H1 (cell line): ENCODE results near the gene CLRN2. TPM values are rescaled to one million over a fixed set of nuclear protein-coding genes. Genes with fewer than 3 reads are reported as not detected.

Experiments
- ASH2L ChIP-seq: fragments of 200-600, 300-600 bp; sonication (generic); IDR thresholded peaks from one replicate; pipeline ENCODE4 v1.7.1; 2017; ENCODE audit warnings: low read length
- BACH1 ChIP-seq: IDR thresholded peaks from 2 replicates; pipeline ENCODE4 v1.6.1; 2012; ENCODE audit warnings: low read length, improper control_type of control experiment
- CEBPB ChIP-seq: IDR thresholded peaks from 2 replicates; pipeline ENCODE4 v1.6.1; 2012; ENCODE audit warnings: low read depth, low read length
- GTF2F1 ChIP-seq: IDR thresholded peaks from 2 replicates; pipeline ENCODE4 v1.6.1; 2012; ENCODE audit warnings: low read depth, low read length, improper control_type of control experiment, borderline replicate concordance
- JUN ChIP-seq: IDR thresholded peaks from 2 replicates; pipeline ENCODE4 v1.6.1; 2011; ENCODE audit warnings: low read depth, mild to moderate bottlenecking, improper control_type of control experiment, low read length
- KDM1A ChIP-seq: fragments of 200-600, 300-600 bp; sonication (generic); IDR thresholded peaks from 2 replicates; pipeline ENCODE4 v1.7.1; 2016; ENCODE audit warnings: mild to moderate bottlenecking, low read length, borderline replicate concordance
- PHF8 ChIP-seq: fragments of 200-600 bp; sonication (generic); conservative IDR thresholded peaks from 2 replicates; pipeline ENCODE4 v1.7.1; 2012; ENCODE audit warnings: low read depth, mild to moderate bottlenecking, inconsistent platforms, low read length, moderate library complexity
- POLR2AphosphoS5 ChIP-seq: IDR thresholded peaks from 2 replicates; pipeline ENCODE4 v1.6.1; 2011; ENCODE audit warnings: low read depth, low read length
- RFX5 ChIP-seq: IDR thresholded peaks from 2 replicates; pipeline ENCODE4 v1.6.1; 2011; ENCODE audit warnings: low read depth, low read length, improper control_type of control experiment, borderline replicate concordance
- SIRT6 ChIP-seq: IDR thresholded peaks from one replicate; pipeline ENCODE4 v1.7.1; 2012; ENCODE audit warnings: low read length, inconsistent platforms
- SIX5 ChIP-seq: IDR thresholded peaks from 2 replicates; pipeline ENCODE4 v1.6.1; 2011; ENCODE audit warnings: mild to moderate bottlenecking, low read depth, low read length
- TBP ChIP-seq: IDR thresholded peaks from 2 replicates; pipeline ENCODE4 v1.6.1; 2011; ENCODE audit warnings: low read depth, low read length, improper control_type of control experiment
- YY1 ChIP-seq: IDR thresholded peaks from 2 replicates; pipeline ENCODE4 v1.6.1; 2011; ENCODE audit warnings: low read depth, mild to moderate bottlenecking, low read length
- polyA plus RNA-seq, 7 experiments: library from polyadenylated mRNA; depleted of rRNA in 3 of 7; stranded (reverse) in 5 of 7; unstranded in 2 of 7; fragments of >200 nt in 5 of 7; fragments of 200-250 nt in 2 of 7; gene quantifications; 1 replicate in 5 of 7; 2 replicates in 1 of 7; 4 replicates in 1 of 7; pipeline versions ENCODE4 v1.2.1 to v1.2.3, GENCODE V29; 2011 to 2013; ENCODE audit warnings: missing spikeins in 2 of 7, mixed read lengths in 2 of 7
- total RNA-seq: library from RNA; stranded (reverse); fragmentation: NEBNext Ultra II Directional; extraction: Animal tissue kit (Norgen Biotek cat#: 25700); gene quantifications from 2 replicates; pipeline ENCODE4 v1.2.1, GENCODE V29; 2021
- TF ChIP-seq, protein P1 (sequence below): fragments of 300-600 bp; sonication (generic); IDR thresholded peaks from 2 replicates; pipeline ENCODE4 v1.7.1; 2012; ENCODE audit warnings: low read length, moderate library complexity, mild to moderate bottlenecking, inconsistent platforms; ENCODE audit not compliant: insufficient replicate concordance

Gene CLRN2
- total and polyA plus RNA-seq, 2 of the 8 experiments (the other 6 are each of a cell fraction or from before 2014, with no cell fraction given) = not detected

DNA sequence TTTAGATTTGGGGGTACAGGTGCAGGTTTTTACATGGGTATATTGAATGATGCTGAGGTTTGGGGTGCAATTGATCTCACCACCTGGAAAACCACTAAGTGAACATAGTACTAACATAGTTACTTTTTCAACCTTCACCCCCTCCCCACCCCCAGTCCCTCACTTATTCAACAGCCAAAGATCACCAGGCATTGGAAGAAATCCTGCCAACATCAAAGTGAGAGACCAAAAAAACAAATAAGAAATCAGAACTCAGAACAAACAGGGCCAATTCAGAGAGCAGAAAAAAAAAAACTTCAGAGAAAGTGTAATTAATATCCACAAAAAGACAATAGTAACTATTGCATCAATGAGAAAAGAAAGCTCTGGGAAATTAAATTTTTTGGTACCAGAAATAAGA lies 41.5 kb downstream of the CLRN2 start (continued):
- TF ChIP-seq, protein P1, sequence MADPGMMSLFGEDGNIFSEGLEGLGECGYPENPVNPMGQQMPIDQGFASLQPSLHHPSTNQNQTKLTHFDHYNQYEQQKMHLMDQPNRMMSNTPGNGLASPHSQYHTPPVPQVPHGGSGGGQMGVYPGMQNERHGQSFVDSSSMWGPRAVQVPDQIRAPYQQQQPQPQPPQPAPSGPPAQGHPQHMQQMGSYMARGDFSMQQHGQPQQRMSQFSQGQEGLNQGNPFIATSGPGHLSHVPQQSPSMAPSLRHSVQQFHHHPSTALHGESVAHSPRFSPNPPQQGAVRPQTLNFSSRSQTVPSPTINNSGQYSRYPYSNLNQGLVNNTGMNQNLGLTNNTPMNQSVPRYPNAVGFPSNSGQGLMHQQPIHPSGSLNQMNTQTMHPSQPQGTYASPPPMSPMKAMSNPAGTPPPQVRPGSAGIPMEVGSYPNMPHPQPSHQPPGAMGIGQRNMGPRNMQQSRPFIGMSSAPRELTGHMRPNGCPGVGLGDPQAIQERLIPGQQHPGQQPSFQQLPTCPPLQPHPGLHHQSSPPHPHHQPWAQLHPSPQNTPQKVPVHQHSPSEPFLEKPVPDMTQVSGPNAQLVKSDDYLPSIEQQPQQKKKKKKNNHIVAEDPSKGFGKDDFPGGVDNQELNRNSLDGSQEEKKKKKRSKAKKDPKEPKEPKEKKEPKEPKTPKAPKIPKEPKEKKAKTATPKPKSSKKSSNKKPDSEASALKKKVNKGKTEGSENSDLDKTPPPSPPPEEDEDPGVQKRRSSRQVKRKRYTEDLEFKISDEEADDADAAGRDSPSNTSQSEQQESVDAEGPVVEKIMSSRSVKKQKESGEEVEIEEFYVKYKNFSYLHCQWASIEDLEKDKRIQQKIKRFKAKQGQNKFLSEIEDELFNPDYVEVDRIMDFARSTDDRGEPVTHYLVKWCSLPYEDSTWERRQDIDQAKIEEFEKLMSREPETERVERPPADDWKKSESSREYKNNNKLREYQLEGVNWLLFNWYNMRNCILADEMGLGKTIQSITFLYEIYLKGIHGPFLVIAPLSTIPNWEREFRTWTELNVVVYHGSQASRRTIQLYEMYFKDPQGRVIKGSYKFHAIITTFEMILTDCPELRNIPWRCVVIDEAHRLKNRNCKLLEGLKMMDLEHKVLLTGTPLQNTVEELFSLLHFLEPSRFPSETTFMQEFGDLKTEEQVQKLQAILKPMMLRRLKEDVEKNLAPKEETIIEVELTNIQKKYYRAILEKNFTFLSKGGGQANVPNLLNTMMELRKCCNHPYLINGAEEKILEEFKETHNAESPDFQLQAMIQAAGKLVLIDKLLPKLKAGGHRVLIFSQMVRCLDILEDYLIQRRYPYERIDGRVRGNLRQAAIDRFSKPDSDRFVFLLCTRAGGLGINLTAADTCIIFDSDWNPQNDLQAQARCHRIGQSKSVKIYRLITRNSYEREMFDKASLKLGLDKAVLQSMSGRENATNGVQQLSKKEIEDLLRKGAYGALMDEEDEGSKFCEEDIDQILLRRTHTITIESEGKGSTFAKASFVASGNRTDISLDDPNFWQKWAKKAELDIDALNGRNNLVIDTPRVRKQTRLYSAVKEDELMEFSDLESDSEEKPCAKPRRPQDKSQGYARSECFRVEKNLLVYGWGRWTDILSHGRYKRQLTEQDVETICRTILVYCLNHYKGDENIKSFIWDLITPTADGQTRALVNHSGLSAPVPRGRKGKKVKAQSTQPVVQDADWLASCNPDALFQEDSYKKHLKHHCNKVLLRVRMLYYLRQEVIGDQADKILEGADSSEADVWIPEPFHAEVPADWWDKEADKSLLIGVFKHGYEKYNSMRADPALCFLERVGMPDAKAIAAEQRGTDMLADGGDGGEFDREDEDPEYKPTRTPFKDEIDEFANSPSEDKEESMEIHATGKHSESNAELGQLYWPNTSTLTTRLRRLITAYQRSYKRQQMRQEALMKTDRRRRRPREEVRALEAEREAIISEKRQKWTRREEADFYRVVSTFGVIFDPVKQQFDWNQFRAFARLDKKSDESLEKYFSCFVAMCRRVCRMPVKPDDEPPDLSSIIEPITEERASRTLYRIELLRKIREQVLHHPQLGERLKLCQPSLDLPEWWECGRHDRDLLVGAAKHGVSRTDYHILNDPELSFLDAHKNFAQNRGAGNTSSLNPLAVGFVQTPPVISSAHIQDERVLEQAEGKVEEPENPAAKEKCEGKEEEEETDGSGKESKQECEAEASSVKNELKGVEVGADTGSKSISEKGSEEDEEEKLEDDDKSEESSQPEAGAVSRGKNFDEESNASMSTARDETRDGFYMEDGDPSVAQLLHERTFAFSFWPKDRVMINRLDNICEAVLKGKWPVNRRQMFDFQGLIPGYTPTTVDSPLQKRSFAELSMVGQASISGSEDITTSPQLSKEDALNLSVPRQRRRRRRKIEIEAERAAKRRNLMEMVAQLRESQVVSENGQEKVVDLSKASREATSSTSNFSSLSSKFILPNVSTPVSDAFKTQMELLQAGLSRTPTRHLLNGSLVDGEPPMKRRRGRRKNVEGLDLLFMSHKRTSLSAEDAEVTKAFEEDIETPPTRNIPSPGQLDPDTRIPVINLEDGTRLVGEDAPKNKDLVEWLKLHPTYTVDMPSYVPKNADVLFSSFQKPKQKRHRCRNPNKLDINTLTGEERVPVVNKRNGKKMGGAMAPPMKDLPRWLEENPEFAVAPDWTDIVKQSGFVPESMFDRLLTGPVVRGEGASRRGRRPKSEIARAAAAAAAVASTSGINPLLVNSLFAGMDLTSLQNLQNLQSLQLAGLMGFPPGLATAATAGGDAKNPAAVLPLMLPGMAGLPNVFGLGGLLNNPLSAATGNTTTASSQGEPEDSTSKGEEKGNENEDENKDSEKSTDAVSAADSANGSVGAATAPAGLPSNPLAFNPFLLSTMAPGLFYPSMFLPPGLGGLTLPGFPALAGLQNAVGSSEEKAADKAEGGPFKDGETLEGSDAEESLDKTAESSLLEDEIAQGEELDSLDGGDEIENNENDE = no peak
- TF ChIP-seq JUN (no peak), BACH1 (no peak), SIX5 (no peak), RFX5 (no peak), SIRT6 (no peak), ASH2L (no peak), POLR2AphosphoS5 (no peak), KDM1A (no peak), GTF2F1 (no peak), TBP (no peak), CEBPB (no peak), PHF8 (no peak), YY1 (no peak)
